Testis (tissue), 3 donors: ENCODE data around the gene GBP5. TPM values are rescaled to one million over a fixed set of nuclear protein-coding genes. Genes with fewer than 3 reads are reported as not detected.

Experiments
- DNase-seq: peaks from one replicate; pipeline ENCODE4 v3.0.0-alpha.2; 2019
- H3K27ac ChIP-seq, 2 donors: fragments of 200-600 bp; sonication (generic); one replicate each; pipeline ENCODE4 v1.5.1; 2019
- H3K27me3 ChIP-seq: fragments of 200-600 bp; sonication (generic); one replicate; pipeline ENCODE4 v1.5.1; 2019
- H3K36me3 ChIP-seq: fragments of 200-600 bp; sonication (generic); one replicate; pipeline ENCODE4 v1.5.1; 2017; ENCODE audit warnings: low read depth; ENCODE audit errors: missing control alignments
- H3K4me1 ChIP-seq: fragments of 200-600 bp; sonication (generic); one replicate; pipeline ENCODE4 v1.5.1; 2019
- H3K4me3 ChIP-seq, 2 donors: fragments of 200-600 bp; sonication (generic); one replicate each; pipeline ENCODE4 v1.5.1; 2017 to 2019
- H3K9me3 ChIP-seq: fragments of 200-600 bp; sonication (generic); one replicate; pipeline ENCODE4 v1.5.1; 2017
- POLR2A ChIP-seq: fragments of 450-650 bp; IDR thresholded peaks from one replicate; pipeline ENCODE4 v1.6.1; 2017; ENCODE audit warnings: antibody characterized with exemption, mild to moderate bottlenecking, moderate library complexity
- WGBS, 2 donors: methylation state at CpG; one replicate each; pipeline ENCODE4 v1.1.5; 2018; 5-methylcytosine and 5-hydroxymethylcytosine counted together
- intact Hi-C: fragments of 100-400 bp; cut with DNase I; formaldehyde crosslinking; loops from one replicate; pipeline ENCODE4 v1.15.1; 2023; ENCODE audit warnings: low total_unique reads
- polyA plus RNA-seq: library from polyadenylated mRNA; stranded (reverse); fragments of 350-450 nt; fragmentation: Illumina TruSeq; extraction: RNeasy Lipid Tissue Mini Kit (QIAGEN cat#74804); gene quantifications from one replicate; pipeline ENCODE4 v1.2.3, GENCODE V29; 2014; ENCODE audit warnings: low read depth, low replicate concordance; ENCODE audit not compliant: insufficient read depth
- total RNA-seq, 2 donors: library from RNA; depleted of rRNA; stranded (reverse); fragments of >200 nt; gene quantifications; one replicate each; pipeline ENCODE4 v1.2.3, GENCODE V29; 2016
- TF ChIP-seq, protein P1 (sequence below), 3 experiments: fragments of 450-650 bp in 2 of 3; fragments of 200-600 bp in 1 of 3; sonication (generic) in 1 of 3; IDR thresholded peaks; one replicate each; pipeline ENCODE4 v1.5.1; 2016 to 2019; ENCODE audit warnings: antibody characterized with exemption in 3 of 3, mild to moderate bottlenecking in 2 of 3, moderate library complexity in 1 of 3

Gene GBP5
- total and polyA plus RNA-seq, 3 donors from 2014 or later = 5.6 to 12.0 (median 8.6) TPM

DNA sequence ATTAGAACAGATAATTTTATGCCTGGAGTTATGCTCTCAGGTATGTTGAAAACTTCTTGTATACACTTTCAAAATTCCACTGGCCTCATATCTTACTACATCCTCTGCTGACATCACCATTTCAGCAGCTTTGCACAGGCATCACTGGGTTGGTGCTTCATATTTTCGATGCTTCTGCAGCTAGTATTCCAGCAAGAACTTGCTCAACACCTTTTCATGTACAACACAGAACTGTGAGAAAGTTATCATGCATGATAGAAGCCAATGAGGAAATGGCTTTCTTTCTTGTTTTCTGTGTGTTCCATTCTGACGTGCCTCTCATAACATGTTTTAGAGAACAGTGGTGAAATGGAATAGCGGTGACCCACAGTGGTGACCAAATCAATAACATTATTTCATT is 5.1 kb upstream of the GBP5 start:
- Histone ChIP-seq H3K27ac (no peak overlapping the region), H3K36me3 (no peaks in the 10 kb centered on the region), H3K9me3 (no peaks in the 10 kb centered on the region), H3K27me3 (no peaks in the 10 kb centered on the region), H3K4me3 (no peak overlapping the region), H3K4me1 (no peaks in the 10 kb centered on the region)
- no peak for TF ChIP-seq POLR2A
- TF ChIP-seq, protein P1, sequence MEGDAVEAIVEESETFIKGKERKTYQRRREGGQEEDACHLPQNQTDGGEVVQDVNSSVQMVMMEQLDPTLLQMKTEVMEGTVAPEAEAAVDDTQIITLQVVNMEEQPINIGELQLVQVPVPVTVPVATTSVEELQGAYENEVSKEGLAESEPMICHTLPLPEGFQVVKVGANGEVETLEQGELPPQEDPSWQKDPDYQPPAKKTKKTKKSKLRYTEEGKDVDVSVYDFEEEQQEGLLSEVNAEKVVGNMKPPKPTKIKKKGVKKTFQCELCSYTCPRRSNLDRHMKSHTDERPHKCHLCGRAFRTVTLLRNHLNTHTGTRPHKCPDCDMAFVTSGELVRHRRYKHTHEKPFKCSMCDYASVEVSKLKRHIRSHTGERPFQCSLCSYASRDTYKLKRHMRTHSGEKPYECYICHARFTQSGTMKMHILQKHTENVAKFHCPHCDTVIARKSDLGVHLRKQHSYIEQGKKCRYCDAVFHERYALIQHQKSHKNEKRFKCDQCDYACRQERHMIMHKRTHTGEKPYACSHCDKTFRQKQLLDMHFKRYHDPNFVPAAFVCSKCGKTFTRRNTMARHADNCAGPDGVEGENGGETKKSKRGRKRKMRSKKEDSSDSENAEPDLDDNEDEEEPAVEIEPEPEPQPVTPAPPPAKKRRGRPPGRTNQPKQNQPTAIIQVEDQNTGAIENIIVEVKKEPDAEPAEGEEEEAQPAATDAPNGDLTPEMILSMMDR (IDR thresholded peaks at IDR 0.05) = no peak
- 77 to 86% methylated on average over 3 of the region's 3 CpGs for WGBS, 2 donors
- DNase-seq = no peak
- intact Hi-C loops = no loop called here

GRCh38 chr1:89276690-89277089 is 4.0 kb upstream of the GBP5 start:
- no peak for DNase-seq
- Histone ChIP-seq H3K9me3 (no peaks in the 10 kb centered on the region), H3K36me3 (no peaks in the 10 kb centered on the region), H3K27ac (no peak overlapping the region), H3K4me3 (no peak overlapping the region), H3K4me1 (no peaks in the 10 kb centered on the region), H3K27me3 (no peaks in the 10 kb centered on the region)
- intact Hi-C loops = no loop called here
- WGBS, 2 donors = 44 to 65% methylated on average over 3 of the region's 3 CpGs
- TF ChIP-seq, protein P1 (IDR thresholded peaks at IDR 0.05) = no peak
- TF ChIP-seq POLR2A = no peak

- WGBS, 2 donors = 30 to 34% methylated on average over 2 of the region's 2 CpGs
- H3K27ac ChIP-seq = peak overlapping the region in 1 of 2 donors; percentile 11
- H3K4me3 ChIP-seq = no peak overlapping the region
- no peaks in the 10 kb centered on the region for H3K27me3 ChIP-seq
- TF ChIP-seq, protein P1 (IDR thresholded peaks at IDR 0.05) = no peak
- no peak for TF ChIP-seq POLR2A
- no peaks in the 10 kb centered on the region for H3K9me3 ChIP-seq
- no peak for DNase-seq
- no peaks in the 10 kb centered on the region for H3K36me3 ChIP-seq
- no peaks in the 10 kb centered on the region for H3K4me1 ChIP-seq
- intact Hi-C loops = no loop called here
These were observed 1.8 kb upstream of the GBP5 start for GRCh38 chr1:89274411-89274857.

- Histone ChIP-seq H3K4me1 (no peaks in the 10 kb centered on the region), H3K27me3 (no peaks in the 10 kb centered on the region), H3K36me3 (no peaks in the 10 kb centered on the region), H3K4me3 (peak overlapping the region; percentile 18 to 46), H3K9me3 (no peaks in the 10 kb centered on the region), H3K27ac (no peak overlapping the region)
- no peak for TF ChIP-seq POLR2A
- TF ChIP-seq, protein P1 (IDR thresholded peaks at IDR 0.05) = no peak
- intact Hi-C loops = no loop called here
- 81 to 86% methylated on average over 4 to 13 of the region's 13 CpGs for WGBS, 2 donors
- DNase-seq = no peak
These were observed 691 bp upstream of the GBP5 start for GRCh38 chr1:89273324-89273778.

DNA sequence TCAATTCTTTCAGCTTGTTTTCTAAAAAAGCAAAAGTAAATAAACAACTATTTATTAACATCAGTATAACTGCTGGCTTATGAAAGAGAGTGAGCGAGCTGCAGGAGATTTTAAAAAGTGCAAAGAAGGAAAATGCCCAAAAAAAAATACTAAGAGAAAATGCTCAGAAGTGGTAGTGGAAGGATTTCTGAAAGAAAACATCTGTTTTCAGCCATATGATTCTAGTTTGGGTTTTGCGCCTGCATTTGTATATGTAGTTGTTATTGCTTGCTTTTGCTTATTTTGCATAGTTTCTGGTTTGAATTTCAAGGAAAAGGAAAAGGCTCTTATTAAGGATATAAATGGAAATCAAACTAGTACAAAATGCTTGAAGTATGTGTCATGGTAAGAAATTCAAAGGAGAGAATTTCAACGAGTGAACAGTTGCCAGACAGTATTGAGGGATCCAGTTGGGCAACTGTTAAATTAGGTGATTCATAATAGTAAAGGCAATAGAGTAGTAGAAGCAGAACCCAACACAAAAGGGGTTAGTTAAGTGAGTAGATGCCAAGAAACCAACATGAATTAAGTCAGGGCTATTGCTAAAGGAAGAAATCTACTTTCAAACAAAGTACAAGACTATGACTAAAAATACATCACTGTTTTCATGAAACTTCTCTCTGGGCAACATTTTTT is 1.2 kb downstream of the GBP5 start:
- H3K4me3 ChIP-seq = no peak overlapping the region
- no peak overlapping the region for H3K27ac ChIP-seq
- DNase-seq = no peak
- no peaks in the 10 kb centered on the region for H3K4me1 ChIP-seq
- H3K27me3 ChIP-seq = no peaks in the 10 kb centered on the region
- intact Hi-C loops = no loop called here
- no peak for TF ChIP-seq POLR2A
- TF ChIP-seq, protein P1 (IDR thresholded peaks at IDR 0.05) = no peak
- no peaks in the 10 kb centered on the region for H3K9me3 ChIP-seq
- H3K36me3 ChIP-seq = no peaks in the 10 kb centered on the region
- WGBS, 2 donors = 58% methylated on average over 3 of the region's 3 CpGs
